HG02981 (cell line): ENCODE data around the gene LRRC8C.
"Not testable (repeated sequence)": the region's sequence is repeated elsewhere in the genome, so short reads cannot be mapped to it uniquely, and the experiment has no call there.

Experiments
- ATAC-seq: cut with Tn5 transposase; IDR thresholded peaks from one replicate; pipeline ENCODE4 v1.9.1; 2021; ENCODE audit warnings: mild to moderate bottlenecking, moderate library complexity; ENCODE audit not compliant: unreplicated experiment

The LRRC8C gene

GRCh38 chr1:89632657-89633247, at the start of gene LRRC8C:
Gene LRRC8C, plus strand, starts transcription at chr1:89633120. Its CDS starts 53,354 bp downstream, at chr1:89686474.
- ATAC-seq, result peak; percentile 84

GRCh38 chr1:89584211-89584610, 48.7 kb upstream of the LRRC8C start:
- no peak for ATAC-seq

- ATAC-seq, result no peak
Observed at GRCh38 chr1:89584781-89585180, 48.1 kb upstream of the LRRC8C start.

- no peak for ATAC-seq
Observed at GRCh38 chr1:89587729-89588161, 45.2 kb upstream of the LRRC8C start.

- ATAC-seq, result no peak
Observed at GRCh38 chr1:89588480-89588879, 44.4 kb upstream of the LRRC8C start.

- ATAC-seq, result no peak
Observed at GRCh38 chr1:89589515-89589914, 43.4 kb upstream of the LRRC8C start.

GRCh38 chr1:89590341-89591080, 42.4 kb upstream of the LRRC8C start:
- no peak for ATAC-seq

- not testable (repeated sequence) for ATAC-seq
Observed at GRCh38 chr1:89592861-89593302, 40.0 kb upstream of the LRRC8C start.

- no peak for ATAC-seq
Observed at GRCh38 chr1:89594096-89594740, 38.7 kb upstream of the LRRC8C start.

GRCh38 chr1:89596698-89597097, 36.2 kb upstream of the LRRC8C start:
- no peak for ATAC-seq

GRCh38 chr1:89598450-89599331, 34.2 kb upstream of the LRRC8C start:
- no peak for ATAC-seq

GRCh38 chr1:89599332-89599630, 33.6 kb upstream of the LRRC8C start:
- ATAC-seq, result no peak

GRCh38 chr1:89600451-89601224, 32.3 kb upstream of the LRRC8C start:
- no peak for ATAC-seq

- no peak for ATAC-seq
Observed at GRCh38 chr1:89602871-89603404, 30.0 kb upstream of the LRRC8C start.

- ATAC-seq, result no peak
Observed at GRCh38 chr1:89603651-89604413, 29.1 kb upstream of the LRRC8C start.

GRCh38 chr1:89604414-89604735, 28.5 kb upstream of the LRRC8C start:
- ATAC-seq, result no peak

- ATAC-seq, result no peak
Observed at GRCh38 chr1:89605692-89606091, 27.2 kb upstream of the LRRC8C start.

- ATAC-seq, result no peak
Observed at GRCh38 chr1:89606227-89606980, 26.5 kb upstream of the LRRC8C start.

- ATAC-seq, result no peak
Observed at GRCh38 chr1:89607156-89607555, 25.8 kb upstream of the LRRC8C start.
